Brain pericyte (primary cell): ENCODE data around the gene UBE2F.

Experiments used
- DNase-seq: peaks from one replicate; pipeline ENCODE4 v3.0.0-alpha.2; 2012; ENCODE audit warnings: low read depth, low spot score

UBE2F gene

GRCh38 chr2:237966565-237967462 lies at the start of gene UBE2F:
UBE2F (plus strand) TSS chr2:237967014; CDS start chr2:237973108, 6,094 bp downstream.
- peak; percentile 84 for DNase-seq

GRCh38 chr2:237917696-237918374 lies 49.0 kb upstream of the UBE2F start:
- no peak for DNase-seq

GRCh38 chr2:237919593-237919992 lies 47.2 kb upstream of the UBE2F start:
- DNase-seq = no peak

GRCh38 chr2:237920673-237921072 lies 46.1 kb upstream of the UBE2F start:
- no peak for DNase-seq

- no peak for DNase-seq
These were observed 44.8 kb upstream of the UBE2F start for GRCh38 chr2:237921967-237922492.

- no peak for DNase-seq
These were observed 44.0 kb upstream of the UBE2F start for GRCh38 chr2:237922641-237923361.

- DNase-seq = no peak
These were observed 43.2 kb upstream of the UBE2F start for GRCh38 chr2:237923481-237924163.

GRCh38 chr2:237924164-237924534 lies 42.7 kb upstream of the UBE2F start:
- no peak for DNase-seq

GRCh38 chr2:237927135-237927534 lies 39.7 kb upstream of the UBE2F start:
- no peak for DNase-seq

- no peak for DNase-seq
These were observed 38.8 kb upstream of the UBE2F start for GRCh38 chr2:237927986-237928385.

- DNase-seq = no peak
These were observed 36.8 kb upstream of the UBE2F start for GRCh38 chr2:237929979-237930378.

GRCh38 chr2:237931205-237931721 lies 35.6 kb upstream of the UBE2F start:
- DNase-seq = no peak

GRCh38 chr2:237932731-237933131 lies 34.1 kb upstream of the UBE2F start:
- no peak for DNase-seq

GRCh38 chr2:237934186-237934585 lies 32.6 kb upstream of the UBE2F start:
- no peak for DNase-seq

- no peak for DNase-seq
These were observed 30.9 kb upstream of the UBE2F start for GRCh38 chr2:237935740-237936452.

GRCh38 chr2:237939251-237939650 lies 27.6 kb upstream of the UBE2F start:
- DNase-seq = no peak

GRCh38 chr2:237940828-237941227 lies 26.0 kb upstream of the UBE2F start:
- DNase-seq = no peak

- no peak for DNase-seq
These were observed 25.6 kb upstream of the UBE2F start for GRCh38 chr2:237941239-237941638.

GRCh38 chr2:237942513-237942899 lies 24.3 kb upstream of the UBE2F start:
- no peak for DNase-seq

- DNase-seq = no peak
These were observed 23.3 kb upstream of the UBE2F start for GRCh38 chr2:237943395-237944094.
